HepG2 (cell line): Measurements from ENCODE around the gene DCAF7. TPM values are rescaled to one million over a fixed set of nuclear protein-coding genes. Genes with fewer than 3 reads are reported as not detected.

Source experiments
- CENPT ChIP-seq: sonication (generic); formaldehyde crosslinking; IDR thresholded peaks from 2 replicates; pipeline ENCODE4 v1.8.0; 2022; ENCODE audit warnings: low read depth, mild to moderate bottlenecking, moderate library complexity, missing genetic modification reagents
- ERF ChIP-seq: IDR thresholded peaks from 2 replicates; pipeline ENCODE4 v1.6.1; 2018; ENCODE audit warnings: missing biosample characterization, missing genetic modification reagents
- ETV5 ChIP-seq: IDR thresholded peaks from 2 replicates; pipeline ENCODE4 v1.6.1; 2018; ENCODE audit warnings: missing biosample characterization, missing genetic modification reagents, inconsistent platforms, borderline replicate concordance
- MAFF ChIP-seq: IDR thresholded peaks from 2 replicates; pipeline ENCODE4 v1.6.1; 2011; ENCODE audit warnings: low read depth, low read length, improper control_type of control experiment
- NCOR1 ChIP-seq: fragments of 200-600 bp; sonication (generic); IDR thresholded peaks from 2 replicates; pipeline ENCODE4 v1.7.0; 2017; ENCODE audit warnings: antibody characterized with exemption, low read length, borderline replicate concordance
- NPAS2 ChIP-seq: sonication (generic); formaldehyde crosslinking; IDR thresholded peaks from 2 replicates; pipeline ENCODE4 v1.8.0; 2022; ENCODE audit warnings: mild to moderate bottlenecking, missing genetic modification reagents, borderline replicate concordance
- POGZ ChIP-seq: sonication (generic); formaldehyde crosslinking; IDR thresholded peaks from 2 replicates; pipeline ENCODE4 v1.4.0; 2020; ENCODE audit warnings: mild to moderate bottlenecking, missing genetic modification reagents
- REXO4 ChIP-seq: sonication (generic); formaldehyde crosslinking; IDR thresholded peaks from 2 replicates; pipeline ENCODE4 v1.8.0; 2022; ENCODE audit warnings: missing genetic modification reagents, mild to moderate bottlenecking, borderline replicate concordance
- SALL2 ChIP-seq: sonication (generic); formaldehyde crosslinking; IDR thresholded peaks from 2 replicates; pipeline ENCODE4 v1.8.1; 2023; ENCODE audit warnings: mild to moderate bottlenecking, missing genetic modification reagents, inconsistent platforms
- SIN3B ChIP-seq: fragments of 150-350 bp; IDR thresholded peaks from 2 replicates; pipeline ENCODE4 v1.6.1; 2014; ENCODE audit warnings: low read length
- SNAPC2 ChIP-seq: sonication (generic); formaldehyde crosslinking; IDR thresholded peaks from 2 replicates; pipeline ENCODE4 v1.8.1; 2022; ENCODE audit warnings: mild to moderate bottlenecking, missing genetic modification reagents
- SOX5 ChIP-seq: IDR thresholded peaks from 2 replicates; pipeline ENCODE4 v1.6.1; 2016; ENCODE audit warnings: borderline replicate concordance
- TSC22D2 ChIP-seq: sonication (generic); formaldehyde crosslinking; IDR thresholded peaks from 2 replicates; pipeline ENCODE4 v1.5.1; 2020; ENCODE audit warnings: missing genetic modification reagents, mild to moderate bottlenecking, borderline replicate concordance
- ZKSCAN5 ChIP-seq: sonication (generic); formaldehyde crosslinking; IDR thresholded peaks from 2 replicates; pipeline ENCODE4 v1.5.1; 2020; ENCODE audit warnings: mild to moderate bottlenecking, missing genetic modification reagents
- ZNF205 ChIP-seq: IDR thresholded peaks from 2 replicates; pipeline ENCODE4 v1.6.1; 2018; ENCODE audit warnings: missing biosample characterization, missing genetic modification reagents
- ZNF3 ChIP-seq: IDR thresholded peaks from 2 replicates; pipeline ENCODE4 v1.7.0; 2017; ENCODE audit warnings: inconsistent platforms
- ZNF350 ChIP-seq: sonication (generic); formaldehyde crosslinking; IDR thresholded peaks from 2 replicates; pipeline ENCODE4 v1.4.0; 2020; ENCODE audit warnings: mild to moderate bottlenecking, low read depth, missing genetic modification reagents, borderline replicate concordance
- ZNF446 ChIP-seq: sonication (generic); formaldehyde crosslinking; IDR thresholded peaks from 2 replicates; pipeline ENCODE4 v1.5.0; 2020; ENCODE audit warnings: mild to moderate bottlenecking, missing genetic modification reagents
- ZNF484 ChIP-seq: sonication (generic); formaldehyde crosslinking; IDR thresholded peaks from 2 replicates; pipeline ENCODE4 v1.5.1; 2020; ENCODE audit warnings: mild to moderate bottlenecking, low read depth, missing genetic modification reagents, borderline replicate concordance
- ZNF670 ChIP-seq: sonication (generic); formaldehyde crosslinking; IDR thresholded peaks from 2 replicates; pipeline ENCODE4 v1.8.0; 2022; ENCODE audit warnings: mild to moderate bottlenecking, missing genetic modification reagents, borderline replicate concordance
- polyA plus RNA-seq, 8 experiments: library from polyadenylated mRNA; depleted of rRNA in 3 of 8; stranded (reverse) in 7 of 8; unstranded in 1 of 8; fragments of >200 nt; fragmentation: Illumina TruSeq in 4 of 8; extraction: Trizol in 4 of 8; gene quantifications; 2 replicates each; pipeline versions ENCODE4 v1.2.1 to v1.2.3, GENCODE V29; 2011 to 2016; ENCODE audit warnings: low read depth in 4 of 8, missing spikeins in 1 of 8, mixed read lengths in 1 of 8; ENCODE audit not compliant: insufficient read depth in 1 of 8
- total RNA-seq, 5 experiments: library from RNA; depleted of rRNA; stranded (reverse); fragments of >200 nt; fragmentation: Illumina TruSeq; extraction: Trizol; gene quantifications; 2 replicates each; pipeline ENCODE4 v1.2.3, GENCODE V29; 2016; ENCODE audit warnings: low read depth in 1 of 5
- TF ChIP-seq, protein P1 (sequence below): sonication (generic); formaldehyde crosslinking; conservative IDR thresholded peaks from 2 replicates; pipeline ENCODE4 v1.8.0; 2022; ENCODE audit warnings: mild to moderate bottlenecking, moderate library complexity, missing genetic modification reagents
- TF ChIP-seq, protein P2 (sequence below): sonication (generic); formaldehyde crosslinking; IDR thresholded peaks from 2 replicates; pipeline ENCODE4 v1.4.0; 2020; ENCODE audit warnings: missing genetic modification reagents, mild to moderate bottlenecking, borderline replicate concordance

The DCAF7 gene
- total and polyA plus RNA-seq, 2 of the 13 experiments (the other 11 are each of a cell fraction or from before 2014, with no cell fraction given), result 55.2 to 73.4 TPM

DNA sequence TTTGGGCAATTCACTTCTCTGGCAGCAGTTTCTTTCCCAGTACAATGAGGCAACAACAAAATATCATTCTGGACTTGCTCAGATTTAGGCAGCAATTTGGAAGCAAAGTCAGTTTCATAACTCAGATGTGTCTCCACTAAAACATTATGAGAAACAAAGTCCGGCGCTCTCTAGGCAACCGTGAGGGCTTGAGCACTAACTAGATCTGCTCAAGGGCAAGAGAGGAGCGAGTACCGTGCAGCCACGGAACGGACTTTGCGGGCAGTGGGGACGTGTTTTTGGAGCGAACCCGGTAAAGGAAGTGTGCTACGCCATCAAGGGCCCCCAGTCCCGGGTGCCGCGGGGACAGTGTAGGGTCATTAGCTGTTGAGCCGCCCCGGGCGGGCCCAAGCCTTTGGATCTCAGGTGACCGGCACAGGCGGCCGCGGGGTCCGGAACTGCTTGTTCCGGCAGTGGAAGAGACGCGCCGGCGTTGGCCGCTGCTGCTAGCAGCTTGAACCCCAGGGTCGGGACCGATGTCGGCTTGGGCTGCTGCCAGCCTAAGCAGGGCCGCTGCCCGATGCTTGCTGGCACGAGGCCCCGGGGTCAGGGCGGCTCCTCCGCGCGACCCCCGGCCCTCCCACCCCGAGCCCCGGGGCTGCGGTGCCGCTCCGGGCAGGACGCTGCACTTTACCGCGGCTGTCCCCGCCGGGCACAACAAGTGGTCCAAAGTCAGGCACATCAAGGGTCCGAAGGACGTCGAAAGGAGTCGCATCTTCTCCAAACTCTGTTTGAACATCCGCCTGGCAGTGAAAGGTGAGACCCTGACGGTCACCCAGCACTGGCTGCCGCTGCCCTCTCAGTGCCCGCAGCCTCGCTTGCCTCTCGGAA, 50.5 kb downstream of the DCAF7 start, which contains the start of gene TACO1 (continued):
- TF ChIP-seq, protein P1, sequence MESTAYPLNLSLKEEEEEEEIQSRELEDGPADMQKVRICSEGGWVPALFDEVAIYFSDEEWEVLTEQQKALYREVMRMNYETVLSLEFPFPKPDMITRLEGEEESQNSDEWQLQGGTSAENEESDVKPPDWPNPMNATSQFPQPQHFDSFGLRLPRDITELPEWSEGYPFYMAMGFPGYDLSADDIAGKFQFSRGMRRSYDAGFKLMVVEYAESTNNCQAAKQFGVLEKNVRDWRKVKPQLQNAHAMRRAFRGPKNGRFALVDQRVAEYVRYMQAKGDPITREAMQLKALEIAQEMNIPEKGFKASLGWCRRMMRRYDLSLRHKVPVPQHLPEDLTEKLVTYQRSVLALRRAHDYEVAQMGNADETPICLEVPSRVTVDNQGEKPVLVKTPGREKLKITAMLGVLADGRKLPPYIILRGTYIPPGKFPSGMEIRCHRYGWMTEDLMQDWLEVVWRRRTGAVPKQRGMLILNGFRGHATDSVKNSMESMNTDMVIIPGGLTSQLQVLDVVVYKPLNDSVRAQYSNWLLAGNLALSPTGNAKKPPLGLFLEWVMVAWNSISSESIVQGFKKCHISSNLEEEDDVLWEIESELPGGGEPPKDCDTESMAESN (CRISPR knock-in tag), result peak; percentile 66; the same call in 1 of the 2 replicates
- TF ChIP-seq ERF (peak; percentile 95), ETV5 (CRISPR knock-in tag) (peak; percentile 86), ZNF484 (peak; percentile 85; the same call in 1 of the 2 replicates), ZNF446 (CRISPR knock-in tag) (peak; percentile 76), SNAPC2 (peak; percentile 79; the same call in 1 of the 2 replicates), ZNF670 (CRISPR knock-in tag) (peak; percentile 93), NPAS2 (CRISPR knock-in tag) (no peak), SIN3B (peak; percentile 97), NCOR1 (peak; percentile 82; the same call in 1 of the 2 replicates), SOX5 (CRISPR knock-in tag) (peak; percentile 83), REXO4 (no peak), CENPT (CRISPR knock-in tag) (no peak), ZKSCAN5 (CRISPR knock-in tag) (no peak), ZNF350 (CRISPR knock-in tag) (peak; percentile 100), ZNF3 (CRISPR knock-in tag) (peak; percentile 33; the same call in 1 of the 2 replicates), MAFF (no peak), TSC22D2 (CRISPR knock-in tag) (peak; percentile 76; the same call in 1 of the 2 replicates), POGZ (CRISPR knock-in tag) (peak; percentile 99), SALL2 (CRISPR knock-in tag) (peak; percentile 96), ZNF205 (CRISPR knock-in tag) (peak; percentile 98)
- TF ChIP-seq, protein P2, sequence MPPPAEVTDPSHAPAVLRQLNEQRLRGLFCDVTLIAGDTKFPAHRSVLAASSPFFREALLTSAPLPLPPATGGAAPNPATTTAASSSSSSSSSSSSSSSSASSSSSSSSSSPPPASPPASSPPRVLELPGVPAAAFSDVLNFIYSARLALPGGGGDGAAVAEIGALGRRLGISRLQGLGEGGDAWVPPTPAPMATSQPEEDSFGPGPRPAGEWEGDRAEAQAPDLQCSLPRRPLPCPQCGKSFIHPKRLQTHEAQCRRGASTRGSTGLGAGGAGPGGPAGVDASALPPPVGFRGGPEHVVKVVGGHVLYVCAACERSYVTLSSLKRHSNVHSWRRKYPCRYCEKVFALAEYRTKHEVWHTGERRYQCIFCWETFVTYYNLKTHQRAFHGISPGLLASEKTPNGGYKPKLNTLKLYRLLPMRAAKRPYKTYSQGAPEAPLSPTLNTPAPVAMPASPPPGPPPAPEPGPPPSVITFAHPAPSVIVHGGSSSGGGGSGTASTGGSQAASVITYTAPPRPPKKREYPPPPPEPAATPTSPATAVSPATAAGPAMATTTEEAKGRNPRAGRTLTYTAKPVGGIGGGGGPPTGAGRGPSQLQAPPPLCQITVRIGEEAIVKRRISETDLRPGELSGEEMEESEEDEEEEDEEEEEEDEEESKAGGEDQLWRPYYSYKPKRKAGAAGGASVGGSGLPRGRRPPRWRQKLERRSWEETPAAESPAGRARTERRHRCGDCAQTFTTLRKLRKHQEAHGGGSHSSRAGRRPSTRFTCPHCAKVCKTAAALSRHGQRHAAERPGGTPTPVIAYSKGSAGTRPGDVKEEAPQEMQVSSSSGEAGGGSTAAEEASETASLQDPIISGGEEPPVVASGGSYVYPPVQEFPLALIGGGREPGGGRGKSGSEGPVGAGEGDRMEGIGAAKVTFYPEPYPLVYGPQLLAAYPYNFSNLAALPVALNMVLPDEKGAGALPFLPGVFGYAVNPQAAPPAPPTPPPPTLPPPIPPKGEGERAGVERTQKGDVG (CRISPR knock-in tag), result peak; percentile 93
